ENCODE data around the gene LRIF1.
"Not testable (repeated sequence)": the region's sequence is repeated elsewhere in the genome, so short reads cannot be mapped to it uniquely, and the experiment has no call there.

DNA sequence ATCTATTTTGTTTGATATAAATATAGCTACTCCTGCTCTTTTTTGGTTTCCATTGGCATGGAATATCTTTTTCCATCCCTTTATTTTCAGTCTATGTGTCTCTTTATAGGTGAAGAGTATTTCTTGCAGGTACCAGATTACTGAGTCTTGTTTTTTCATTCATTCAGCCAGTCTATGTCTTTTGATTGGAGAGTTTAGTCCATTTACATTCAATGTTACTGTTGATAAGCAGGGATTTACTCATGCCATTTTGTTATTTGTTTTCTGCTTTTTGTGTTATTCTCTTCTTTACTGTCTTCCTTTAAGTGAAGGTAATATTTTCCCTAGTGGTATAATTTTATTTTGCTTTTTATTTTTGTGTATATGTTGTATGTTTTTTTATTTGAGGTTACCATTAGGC, 35.9 kb upstream of the LRIF1 start:
- TF ChIP-seq, protein P1, sequence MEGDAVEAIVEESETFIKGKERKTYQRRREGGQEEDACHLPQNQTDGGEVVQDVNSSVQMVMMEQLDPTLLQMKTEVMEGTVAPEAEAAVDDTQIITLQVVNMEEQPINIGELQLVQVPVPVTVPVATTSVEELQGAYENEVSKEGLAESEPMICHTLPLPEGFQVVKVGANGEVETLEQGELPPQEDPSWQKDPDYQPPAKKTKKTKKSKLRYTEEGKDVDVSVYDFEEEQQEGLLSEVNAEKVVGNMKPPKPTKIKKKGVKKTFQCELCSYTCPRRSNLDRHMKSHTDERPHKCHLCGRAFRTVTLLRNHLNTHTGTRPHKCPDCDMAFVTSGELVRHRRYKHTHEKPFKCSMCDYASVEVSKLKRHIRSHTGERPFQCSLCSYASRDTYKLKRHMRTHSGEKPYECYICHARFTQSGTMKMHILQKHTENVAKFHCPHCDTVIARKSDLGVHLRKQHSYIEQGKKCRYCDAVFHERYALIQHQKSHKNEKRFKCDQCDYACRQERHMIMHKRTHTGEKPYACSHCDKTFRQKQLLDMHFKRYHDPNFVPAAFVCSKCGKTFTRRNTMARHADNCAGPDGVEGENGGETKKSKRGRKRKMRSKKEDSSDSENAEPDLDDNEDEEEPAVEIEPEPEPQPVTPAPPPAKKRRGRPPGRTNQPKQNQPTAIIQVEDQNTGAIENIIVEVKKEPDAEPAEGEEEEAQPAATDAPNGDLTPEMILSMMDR (optimal IDR thresholded peaks at IDR 0.05 in 1 of 3, IDR thresholded peaks at IDR 0.05 in 1 of 3, conservative IDR thresholded peaks at IDR 0.05 in 1 of 3; ENCODE audit: extremely low read depth in 1 of 3, insufficient read depth in 2 of 3, low read length in 3 of 3), result not testable (repeated sequence)
- TF ChIP-seq EZH2 (IDR thresholded peaks at IDR 0.05; ENCODE audit: low read length), result not testable (repeated sequence)
